ENCODE measurements around the gene LENEP. TPM values are rescaled to one million over a fixed set of nuclear protein-coding genes. Genes with fewer than 3 reads are reported as not detected.

LENEP gene
- total RNA-seq, 1 donor from 2014 or later: not detected

DNA sequence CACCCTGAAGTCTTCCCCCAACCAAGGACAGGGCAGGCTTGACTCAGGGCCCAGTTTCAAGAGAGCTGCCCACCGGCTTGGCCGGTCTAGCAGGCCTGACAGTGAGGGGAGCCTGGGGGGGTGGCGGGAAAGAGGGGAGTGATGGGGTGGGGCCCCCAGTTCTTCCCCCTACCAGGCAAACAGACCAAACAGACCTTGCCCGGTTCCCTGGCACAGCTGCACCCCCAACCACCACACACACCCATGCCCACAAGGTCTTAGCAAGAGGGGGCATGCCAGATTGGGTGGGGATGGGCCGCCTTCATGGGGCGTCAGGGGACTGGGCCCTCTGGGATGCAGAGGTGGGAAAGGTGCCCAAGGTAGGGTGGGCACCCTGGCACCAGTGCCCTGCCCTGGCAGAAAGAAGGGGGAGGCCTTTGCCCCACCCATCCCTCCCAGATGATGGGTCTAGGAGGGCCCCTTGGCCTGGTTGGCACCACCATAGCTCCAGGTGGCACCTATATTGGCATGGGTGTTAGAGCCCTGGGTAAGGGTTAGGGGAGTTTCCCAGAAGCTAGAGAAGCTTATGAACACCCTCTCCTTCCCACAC, 18.1 kb downstream of the LENEP start:
- Mint-ChIP-seq H3K4me1 (peaks cover 20% of the 10 kb centered on the region), H3K27me3 (ENCODE audit: insufficient read depth, low read depth) (peaks cover 2% of the 10 kb centered on the region), H3K27ac (peak overlapping the region; percentile 69), H3K9me3 (no peaks in the 10 kb centered on the region), H3K36me3 (peaks cover 2% of the 10 kb centered on the region), H3K4me3 (no peak overlapping the region)
- Histone ChIP-seq H2AFZ (replicated peaks) (no peak overlapping the region), H4K20me1 (ENCODE audit: low read depth) (no peaks in the 10 kb centered on the region), H3F3A (ENCODE audit: low read depth) (peaks cover 19% of the 10 kb centered on the region), H3K36me3 (no peaks in the 10 kb centered on the region), H3K9me3 (ENCODE audit: low read depth) (no peaks in the 10 kb centered on the region), H3K4me1 (peaks cover 36% of the 10 kb centered on the region), H3K4me3 (no peak overlapping the region), H3K27me3 (no peaks in the 10 kb centered on the region), H3K9ac (no peak overlapping the region), H3K79me2 (ENCODE audit: low read depth) (peaks cover 22% of the 10 kb centered on the region), H3K27ac (no peak overlapping the region), H3K4me2 (peak overlapping the region; percentile 61)
- no peak for DNase-seq (ENCODE audit: low spot score)
- TF ChIP-seq, protein P1, sequence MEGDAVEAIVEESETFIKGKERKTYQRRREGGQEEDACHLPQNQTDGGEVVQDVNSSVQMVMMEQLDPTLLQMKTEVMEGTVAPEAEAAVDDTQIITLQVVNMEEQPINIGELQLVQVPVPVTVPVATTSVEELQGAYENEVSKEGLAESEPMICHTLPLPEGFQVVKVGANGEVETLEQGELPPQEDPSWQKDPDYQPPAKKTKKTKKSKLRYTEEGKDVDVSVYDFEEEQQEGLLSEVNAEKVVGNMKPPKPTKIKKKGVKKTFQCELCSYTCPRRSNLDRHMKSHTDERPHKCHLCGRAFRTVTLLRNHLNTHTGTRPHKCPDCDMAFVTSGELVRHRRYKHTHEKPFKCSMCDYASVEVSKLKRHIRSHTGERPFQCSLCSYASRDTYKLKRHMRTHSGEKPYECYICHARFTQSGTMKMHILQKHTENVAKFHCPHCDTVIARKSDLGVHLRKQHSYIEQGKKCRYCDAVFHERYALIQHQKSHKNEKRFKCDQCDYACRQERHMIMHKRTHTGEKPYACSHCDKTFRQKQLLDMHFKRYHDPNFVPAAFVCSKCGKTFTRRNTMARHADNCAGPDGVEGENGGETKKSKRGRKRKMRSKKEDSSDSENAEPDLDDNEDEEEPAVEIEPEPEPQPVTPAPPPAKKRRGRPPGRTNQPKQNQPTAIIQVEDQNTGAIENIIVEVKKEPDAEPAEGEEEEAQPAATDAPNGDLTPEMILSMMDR (IDR thresholded peaks at IDR 0.05): no peak
- TF ChIP-seq EZH2 (IDR thresholded peaks at IDR 0.05) (no peak), EZH2phosphoT487 (IDR thresholded peaks at IDR 0.05) (no peak)

DNA sequence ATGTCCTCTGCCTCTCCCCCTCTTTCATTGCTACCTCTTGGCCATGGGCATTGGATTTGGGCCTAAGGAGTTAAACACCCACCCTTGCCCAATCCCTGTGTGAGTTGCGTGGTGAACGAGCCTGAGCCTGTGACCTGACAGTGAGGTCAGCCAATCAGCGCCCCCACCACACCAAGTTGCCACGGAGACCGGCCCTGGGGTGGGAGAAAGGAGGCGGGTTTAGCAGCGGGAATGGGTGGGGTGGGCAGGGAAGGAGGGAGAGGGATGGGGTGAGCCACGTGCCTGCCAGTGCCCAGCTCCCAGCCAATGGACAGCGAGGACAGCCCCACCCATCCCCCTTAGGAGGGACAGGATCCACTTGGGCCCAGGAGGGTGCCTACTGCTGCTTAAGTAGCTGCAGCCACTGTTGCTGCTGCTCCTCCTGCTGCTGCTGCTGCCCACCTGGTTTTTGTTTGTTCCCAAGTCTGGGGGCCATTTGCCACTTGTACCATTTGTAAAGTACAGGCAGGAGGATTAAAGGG, 18.7 kb downstream of the LENEP start:
- H3K27ac ChIP-seq: no peak overlapping the region

GRCh38 chr1:155012776-155013602, 19.6 kb downstream of the LENEP start:
- DNase-seq (ENCODE audit: low spot score): no peak
- TF ChIP-seq, protein P1 (IDR thresholded peaks at IDR 0.05): no peak
- TF ChIP-seq EZH2 (IDR thresholded peaks at IDR 0.05) (no peak), EZH2phosphoT487 (IDR thresholded peaks at IDR 0.05) (no peak)
- Histone ChIP-seq H3K4me2 (peak overlapping the region; percentile 61), H3K27me3 (no peaks in the 10 kb centered on the region), H4K20me1 (ENCODE audit: low read depth) (no peaks in the 10 kb centered on the region), H3K36me3 (no peaks in the 10 kb centered on the region), H2AFZ (replicated peaks) (no peak overlapping the region), H3K9me3 (ENCODE audit: low read depth) (no peaks in the 10 kb centered on the region), H3K27ac (no peak overlapping the region), H3F3A (ENCODE audit: low read depth) (peaks cover 22% of the 10 kb centered on the region), H3K4me1 (peaks cover 40% of the 10 kb centered on the region), H3K4me3 (no peak overlapping the region), H3K79me2 (ENCODE audit: low read depth) (peaks cover 15% of the 10 kb centered on the region), H3K9ac (no peak overlapping the region)
- H3K9me3 Mint-ChIP-seq: no peaks in the 10 kb centered on the region
- H3K27me3 Mint-ChIP-seq (ENCODE audit: insufficient read depth, low read depth): peaks cover 2% of the 10 kb centered on the region
- no peak overlapping the region for H3K4me3 Mint-ChIP-seq
- H3K4me1 Mint-ChIP-seq: peaks cover 27% of the 10 kb centered on the region
- H3K27ac Mint-ChIP-seq: peak overlapping the region; percentile 87
- peaks cover 2% of the 10 kb centered on the region for H3K36me3 Mint-ChIP-seq

More for the DNA sequence above, 18.7 kb downstream of the LENEP start:
- H3K27me3 Mint-ChIP-seq (ENCODE audit: insufficient read depth, low read depth): peaks cover 2% of the 10 kb centered on the region
- H3K4me3 ChIP-seq: no peak overlapping the region
- no peak for TF ChIP-seq EZH2phosphoT487 (IDR thresholded peaks at IDR 0.05)
- no peak for TF ChIP-seq EZH2 (IDR thresholded peaks at IDR 0.05)
- TF ChIP-seq, protein P1 (IDR thresholded peaks at IDR 0.05): no peak
- H3K9me3 ChIP-seq (ENCODE audit: low read depth): no peaks in the 10 kb centered on the region
- H3K27ac Mint-ChIP-seq: peak overlapping the region; percentile 60
- peaks cover 22% of the 10 kb centered on the region for H3K4me1 Mint-ChIP-seq
- H3K4me1 ChIP-seq: peaks cover 41% of the 10 kb centered on the region
- no peak overlapping the region for H2AFZ ChIP-seq (replicated peaks)
- H3K9ac ChIP-seq: no peak overlapping the region
- DNase-seq (ENCODE audit: low spot score): peak; percentile 89
- peaks cover 22% of the 10 kb centered on the region for H3F3A ChIP-seq (ENCODE audit: low read depth)
- no peaks in the 10 kb centered on the region for H4K20me1 ChIP-seq (ENCODE audit: low read depth)
- no peaks in the 10 kb centered on the region for H3K27me3 ChIP-seq
- H3K36me3 ChIP-seq: no peaks in the 10 kb centered on the region
- no peaks in the 10 kb centered on the region for H3K9me3 Mint-ChIP-seq
- peaks cover 2% of the 10 kb centered on the region for H3K36me3 Mint-ChIP-seq
- peak overlapping the region; percentile 35 for H3K4me3 Mint-ChIP-seq
- H3K4me2 ChIP-seq: peak overlapping the region; percentile 61
- peaks cover 17% of the 10 kb centered on the region for H3K79me2 ChIP-seq (ENCODE audit: low read depth)

Data from neural progenitor cell (in vitro differentiated cells).